Right lobe of liver (tissue), 4 donors: ENCODE data around the gene GPC5.

Experiments used
- CTCF ChIP-seq, 4 donors: fragments of 200-600 bp in 3 of 4; fragments of 450-650 bp in 1 of 4; IDR thresholded peaks; one replicate each; pipeline versions ENCODE4 v1.5.1 to v1.8.0; 2016 to 2022; ENCODE audit warnings: antibody characterized with exemption in 4 of 4, mild to moderate bottlenecking in 2 of 4
- POLR2A ChIP-seq: fragments of 450-650 bp; IDR thresholded peaks from one replicate; pipeline ENCODE4 v1.6.1; 2017; ENCODE audit warnings: antibody characterized with exemption, mild to moderate bottlenecking
- donor health status: DM: no; HTN: no; CAD: no.
- donor health status: DM: no; HTN: no; CAD: no.
- donor health status: DM: no; HTN: yes; CAD: no.

- TF ChIP-seq CTCF (IDR thresholded peaks at IDR 0.05) (no peak), POLR2A (peak; percentile 41)
Measured at GRCh38 chr13:91372911-91373310, 25.5 kb upstream of the GPC5 start.
